IPS DF 4.7 (cell line): ENCODE data around the gene ITGB8.
"Not testable (repeated sequence)": the region's sequence is repeated elsewhere in the genome, so short reads cannot be mapped to it uniquely, and the experiment has no call there.

Experiments used
- DNase-seq: peaks from one replicate; pipeline ENCODE4 v3.0.0-alpha.2; 2013; ENCODE audit warnings: low spot score; ENCODE audit errors: extremely low read depth

Gene ITGB8

DNA sequence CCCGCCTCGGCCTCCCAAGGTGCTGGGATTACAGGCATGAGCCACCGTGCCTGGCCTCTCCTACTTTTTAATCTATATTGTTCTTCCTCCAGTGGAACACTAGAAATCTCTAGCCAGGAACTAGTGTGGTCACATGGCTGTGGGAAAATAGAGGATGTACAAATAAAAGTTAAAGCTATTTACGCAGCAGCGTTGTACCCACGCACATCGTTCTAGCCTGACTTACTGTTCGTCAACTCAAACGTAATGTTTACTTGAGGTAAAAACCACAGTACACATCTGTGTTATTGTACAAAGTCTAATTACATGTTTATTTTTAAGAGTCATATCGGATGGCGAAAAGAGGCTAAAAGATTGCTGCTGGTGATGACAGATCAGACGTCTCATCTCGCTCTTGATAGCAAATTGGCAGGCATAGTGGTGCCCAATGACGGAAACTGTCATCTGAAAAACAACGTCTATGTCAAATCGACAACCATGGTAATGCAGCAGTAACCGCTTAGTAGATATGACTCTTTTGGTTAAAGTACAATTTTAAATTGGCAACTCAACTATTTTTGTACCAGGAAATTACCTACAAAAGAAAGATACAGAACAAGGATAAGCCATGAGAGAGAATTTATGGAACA lies 50.8 kb downstream of the ITGB8 start:
- no peak for DNase-seq

DNA sequence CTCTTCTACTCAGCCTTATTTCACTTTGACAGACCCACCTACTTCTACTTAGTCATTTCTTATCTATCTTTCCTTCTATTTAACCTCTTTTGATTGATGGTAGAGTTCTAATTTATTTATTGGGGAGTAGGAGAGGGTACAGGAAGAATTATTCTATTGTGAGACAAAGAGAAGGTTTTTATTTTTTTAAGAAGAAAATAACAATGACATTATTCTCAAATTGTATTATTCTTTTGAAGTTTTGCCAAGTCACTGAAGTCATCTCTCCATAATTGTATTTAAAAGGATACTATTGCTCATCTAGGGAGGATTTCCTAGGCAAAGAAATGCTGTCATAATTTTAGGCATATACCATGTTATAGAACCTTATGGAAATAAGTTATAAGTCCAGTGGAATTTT lies 52.7 kb downstream of the ITGB8 start:
- DNase-seq: no peak

DNA sequence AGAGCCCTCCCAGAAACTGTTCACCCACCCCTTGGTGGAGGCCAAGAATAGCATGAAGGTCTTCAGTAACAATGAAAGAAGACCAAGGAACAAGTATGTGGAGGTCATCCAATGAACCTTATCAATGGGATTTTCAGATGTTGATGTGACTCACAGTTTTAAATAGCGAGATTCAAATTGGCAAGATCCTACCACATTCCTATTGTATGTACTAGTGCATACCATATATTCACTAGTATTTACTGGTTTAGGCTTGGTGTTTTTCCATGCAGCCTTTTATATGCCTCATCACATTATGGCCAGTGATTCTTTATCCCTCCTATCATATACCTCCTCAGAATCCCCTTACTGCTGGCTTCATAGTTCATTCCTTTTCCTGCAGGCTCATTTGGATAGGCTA lies 54.4 kb downstream of the ITGB8 start:
- DNase-seq: no peak

DNA sequence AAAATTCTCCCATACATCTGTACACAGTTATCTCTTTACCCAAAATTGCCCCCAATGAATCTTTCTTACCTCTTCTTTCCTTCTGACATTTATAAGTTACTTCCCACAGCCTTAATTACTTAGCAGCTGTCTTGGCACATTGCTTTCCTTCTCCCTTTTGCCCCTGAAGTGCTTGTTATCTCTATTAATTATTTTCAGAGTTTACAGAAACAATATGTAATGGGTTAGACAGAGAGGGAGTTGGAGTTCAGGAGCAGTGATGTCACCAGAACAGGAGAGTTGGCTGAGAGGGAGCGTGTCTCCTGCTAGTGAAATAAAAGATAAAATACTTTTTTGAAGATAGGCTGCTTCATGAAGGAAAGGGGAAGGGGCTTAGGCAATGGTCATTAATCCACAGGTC lies 57.4 kb downstream of the ITGB8 start:
- DNase-seq: no peak

DNA sequence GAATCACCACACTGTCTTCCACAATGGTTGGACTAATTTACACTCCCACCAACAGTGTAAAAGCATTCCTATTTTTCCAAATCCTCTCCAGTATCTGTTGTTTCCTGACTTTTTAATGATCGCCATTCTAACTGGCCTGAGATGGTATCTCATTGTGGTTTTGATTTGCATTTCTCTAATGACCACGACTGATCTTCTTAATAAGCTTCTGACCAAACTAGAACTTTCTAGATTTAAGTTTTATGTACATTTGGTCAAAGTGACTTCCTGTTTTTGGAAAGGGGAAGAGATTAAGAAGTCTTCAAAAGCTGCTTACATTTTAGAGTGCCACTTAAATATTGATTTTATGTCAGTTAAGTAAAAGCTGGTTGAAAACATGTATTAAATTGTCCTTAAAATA lies 58.5 kb downstream of the ITGB8 start:
- not testable (repeated sequence) for DNase-seq

DNA sequence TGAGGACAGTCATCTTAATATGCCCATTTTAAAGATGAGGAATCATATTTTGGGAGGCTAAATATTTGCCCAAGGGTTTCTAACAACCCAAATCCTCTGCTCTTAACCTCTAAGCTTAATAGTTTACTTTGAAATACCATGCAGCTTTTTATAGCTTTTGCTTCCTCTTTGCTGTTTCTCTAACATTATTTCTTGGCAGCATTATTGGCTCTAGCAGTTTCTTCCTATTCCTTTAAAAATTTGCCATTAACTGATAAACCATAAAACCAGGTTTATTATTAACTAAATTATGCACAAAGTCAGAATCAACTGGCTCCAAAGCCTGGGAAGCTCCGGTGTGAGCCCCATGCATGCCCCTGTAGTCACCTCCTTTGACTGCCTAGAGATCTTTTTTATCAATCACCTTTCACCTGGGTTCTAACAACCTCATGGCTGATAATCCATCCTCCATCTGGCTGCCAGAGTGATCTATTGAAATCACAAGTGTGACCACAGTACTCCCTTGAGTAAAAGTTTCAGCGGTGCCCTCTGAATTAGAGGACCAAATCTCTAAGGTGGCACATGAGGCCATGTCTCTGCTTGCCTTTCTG lies 62.4 kb downstream of the ITGB8 start:
- no peak for DNase-seq

DNA sequence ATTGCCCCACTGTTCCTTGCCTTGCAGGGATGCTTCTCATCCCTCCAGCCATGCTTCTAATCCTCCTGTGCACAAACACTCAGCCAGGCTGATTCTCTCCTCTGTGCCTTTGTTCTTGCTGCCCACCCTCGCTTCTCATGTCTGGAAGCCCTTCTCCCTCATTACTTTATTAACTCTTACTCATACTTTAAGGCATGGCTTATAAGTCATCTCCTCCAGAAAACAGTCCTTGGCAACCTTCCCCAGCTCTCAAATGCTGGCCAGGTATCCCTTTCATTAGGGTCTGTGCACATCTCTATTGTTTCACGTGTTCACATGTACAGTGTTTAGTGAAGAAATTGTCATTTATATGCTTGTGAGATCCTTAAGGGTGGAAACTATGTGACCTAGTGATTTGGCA lies 62.9 kb downstream of the ITGB8 start:
- no peak for DNase-seq

DNA sequence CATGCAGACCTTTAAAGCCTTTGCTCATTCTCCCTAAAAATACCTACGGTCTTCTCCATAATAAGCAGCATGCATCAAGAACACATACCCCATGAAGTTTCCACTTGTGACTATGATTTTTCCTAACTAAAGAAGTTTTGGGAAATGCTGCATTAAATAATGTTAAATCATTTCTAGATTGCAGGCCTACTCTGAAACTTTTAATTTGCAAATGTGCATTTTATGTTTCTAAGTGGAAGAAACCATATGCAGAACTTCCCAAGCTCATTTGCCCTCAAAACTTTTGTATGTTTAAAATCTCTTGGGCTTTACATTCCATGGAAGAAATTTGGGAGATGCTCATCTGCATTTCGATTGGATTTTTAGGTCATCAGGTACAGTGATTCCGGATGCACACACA lies 63.6 kb downstream of the ITGB8 start:
- DNase-seq: no peak

DNA sequence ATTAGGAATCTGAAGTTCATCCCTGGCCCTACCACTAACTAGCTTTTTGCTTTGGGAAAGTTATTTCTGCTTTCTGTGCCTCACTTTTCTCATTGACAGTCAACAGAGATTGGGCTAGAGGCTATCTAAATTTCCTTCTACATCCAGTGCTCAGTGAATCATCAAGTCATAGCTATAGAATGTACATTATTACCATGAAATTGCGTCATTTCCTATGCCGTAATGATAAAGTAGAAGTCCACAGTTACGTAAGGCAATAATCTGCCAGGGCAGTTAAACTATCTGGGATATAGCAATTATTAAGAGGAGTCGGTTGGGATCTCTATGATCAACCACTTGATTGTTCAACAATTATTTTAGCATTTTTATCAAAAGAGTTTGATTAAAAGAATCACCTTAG lies 64.4 kb downstream of the ITGB8 start:
- no peak for DNase-seq

DNA sequence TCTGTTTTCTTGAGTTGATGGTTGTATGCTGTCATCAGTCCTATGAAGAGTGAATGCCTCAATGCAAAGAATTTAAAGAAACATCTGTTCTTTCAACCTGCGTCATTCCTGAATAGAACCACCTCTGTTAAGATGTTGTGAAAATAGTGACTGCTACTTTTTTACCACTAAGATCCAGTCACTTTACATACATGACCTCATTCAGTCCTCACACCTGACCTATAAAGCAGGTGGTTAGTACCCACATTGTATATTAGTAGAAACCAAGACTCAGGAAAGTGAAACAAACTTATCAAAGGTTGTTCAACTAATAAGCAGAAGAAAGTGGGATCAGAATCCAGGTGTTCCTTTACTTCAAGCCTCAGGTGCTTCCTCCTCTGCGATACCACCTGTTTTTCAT lies 64.8 kb downstream of the ITGB8 start:
- no peak for DNase-seq

DNA sequence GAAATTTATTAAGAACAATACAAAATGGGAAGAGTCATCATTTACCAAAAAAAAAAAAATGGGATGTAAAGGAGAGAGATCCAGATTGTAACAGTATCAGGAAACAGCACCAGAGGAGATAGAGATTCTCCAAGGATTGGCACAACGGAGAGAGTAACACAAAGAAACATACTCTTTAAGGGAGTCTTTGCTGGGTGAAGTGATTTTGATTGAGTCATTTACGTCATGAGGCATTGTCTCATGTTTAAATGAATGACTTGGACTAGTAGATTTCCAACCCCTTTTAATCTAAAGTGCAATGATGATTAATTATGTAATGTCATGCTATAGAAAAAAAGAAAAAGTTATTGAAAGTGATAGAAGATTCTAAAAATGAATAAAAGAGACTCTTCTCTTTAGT lies 68.8 kb downstream of the ITGB8 start:
- no peak for DNase-seq

DNA sequence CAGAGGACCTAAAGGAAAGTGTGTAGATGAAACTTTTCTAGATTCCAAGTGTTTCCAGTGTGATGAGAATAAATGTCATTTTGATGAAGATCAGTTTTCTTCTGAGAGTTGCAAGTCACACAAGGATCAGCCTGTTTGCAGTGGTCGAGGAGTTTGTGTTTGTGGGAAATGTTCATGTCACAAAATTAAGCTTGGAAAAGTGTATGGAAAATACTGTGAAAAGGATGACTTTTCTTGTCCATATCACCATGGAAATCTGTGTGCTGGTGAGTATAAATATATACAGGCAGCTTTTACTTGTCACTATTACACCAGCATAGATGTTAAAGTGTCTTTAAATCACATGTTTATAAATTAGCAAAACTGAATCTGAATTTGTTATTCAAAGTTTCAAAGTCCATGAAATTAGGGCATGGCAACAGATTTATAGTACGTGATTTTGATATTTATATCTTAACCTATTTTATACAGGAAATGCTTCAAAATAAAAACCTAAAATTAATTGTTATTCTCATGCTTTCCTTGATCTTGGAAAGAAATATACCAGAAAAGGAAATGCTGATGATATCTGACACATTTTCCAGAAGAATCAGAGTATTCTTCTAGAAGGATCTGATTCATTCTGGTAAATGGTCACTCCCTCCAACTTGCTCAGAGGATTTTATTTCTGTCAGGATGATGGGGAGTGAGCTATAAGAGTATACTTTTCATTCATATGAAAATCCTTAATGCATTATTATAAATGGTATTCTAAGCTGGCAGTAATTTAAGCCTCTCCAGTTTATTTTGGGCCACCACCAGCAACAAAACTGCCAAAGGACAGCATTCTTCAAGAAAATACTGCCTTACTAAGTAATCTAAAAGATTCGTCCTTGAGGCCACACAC lies 71.4 kb downstream of the ITGB8 start:
- no peak for DNase-seq

DNA sequence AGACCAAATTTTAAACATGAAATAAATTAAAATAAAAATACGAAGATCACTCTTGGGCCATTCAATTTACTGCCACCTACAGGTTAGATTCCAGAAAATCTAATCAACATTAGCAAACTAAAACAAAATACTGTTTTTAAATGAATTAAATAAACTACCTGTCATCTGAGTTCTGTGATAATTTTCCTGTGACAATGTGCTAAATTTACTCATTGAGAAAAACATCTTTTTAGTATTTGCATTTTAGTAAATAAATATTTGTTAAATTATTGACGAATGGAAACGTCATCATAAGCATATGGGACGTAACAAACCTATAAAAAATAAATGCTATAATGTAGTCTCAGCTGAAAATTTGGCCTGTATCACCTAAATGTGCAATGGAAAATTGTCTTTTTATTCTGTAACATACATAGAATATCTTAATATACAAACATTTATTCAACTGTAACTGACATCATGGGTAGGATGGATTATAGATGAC lies 72.1 kb downstream of the ITGB8 start:
- DNase-seq: no peak

DNA sequence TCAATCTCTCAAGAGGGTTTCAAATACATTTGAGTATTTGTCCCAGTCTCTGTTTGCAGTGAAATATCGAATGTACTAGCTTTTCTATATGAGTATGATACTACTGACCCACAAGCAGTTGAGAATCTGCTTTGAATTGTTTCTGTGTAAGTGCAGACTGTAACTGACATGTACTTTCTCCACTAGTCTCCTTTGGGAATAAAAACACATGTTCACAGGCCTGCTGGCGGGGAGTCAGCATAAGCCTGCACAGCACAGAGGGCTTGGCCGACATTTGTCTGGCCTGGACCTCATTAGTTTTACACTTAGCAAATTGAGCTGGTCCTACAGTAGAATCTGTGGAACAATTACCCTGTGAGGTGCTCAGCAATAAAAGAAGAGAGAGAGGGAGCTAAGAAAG lies 72.6 kb downstream of the ITGB8 start:
- DNase-seq: no peak

DNA sequence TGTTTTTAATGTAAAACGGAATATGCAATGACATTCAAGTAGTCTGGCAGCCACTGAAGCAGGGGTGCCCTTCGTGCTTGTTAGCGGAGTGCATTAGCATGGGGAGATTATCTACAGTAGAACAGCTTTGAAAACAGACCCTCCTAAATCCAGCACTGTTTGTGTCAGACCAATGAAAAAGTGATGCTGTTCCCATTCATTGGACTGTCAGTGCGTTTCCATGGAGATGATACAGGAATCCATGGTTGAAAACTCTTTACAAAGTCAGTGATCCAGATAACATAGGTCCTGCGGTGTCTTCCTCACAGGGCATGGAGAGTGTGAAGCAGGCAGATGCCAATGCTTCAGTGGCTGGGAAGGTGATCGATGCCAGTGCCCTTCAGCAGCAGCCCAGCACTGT lies 73.6 kb downstream of the ITGB8 start:
- DNase-seq: no peak

DNA sequence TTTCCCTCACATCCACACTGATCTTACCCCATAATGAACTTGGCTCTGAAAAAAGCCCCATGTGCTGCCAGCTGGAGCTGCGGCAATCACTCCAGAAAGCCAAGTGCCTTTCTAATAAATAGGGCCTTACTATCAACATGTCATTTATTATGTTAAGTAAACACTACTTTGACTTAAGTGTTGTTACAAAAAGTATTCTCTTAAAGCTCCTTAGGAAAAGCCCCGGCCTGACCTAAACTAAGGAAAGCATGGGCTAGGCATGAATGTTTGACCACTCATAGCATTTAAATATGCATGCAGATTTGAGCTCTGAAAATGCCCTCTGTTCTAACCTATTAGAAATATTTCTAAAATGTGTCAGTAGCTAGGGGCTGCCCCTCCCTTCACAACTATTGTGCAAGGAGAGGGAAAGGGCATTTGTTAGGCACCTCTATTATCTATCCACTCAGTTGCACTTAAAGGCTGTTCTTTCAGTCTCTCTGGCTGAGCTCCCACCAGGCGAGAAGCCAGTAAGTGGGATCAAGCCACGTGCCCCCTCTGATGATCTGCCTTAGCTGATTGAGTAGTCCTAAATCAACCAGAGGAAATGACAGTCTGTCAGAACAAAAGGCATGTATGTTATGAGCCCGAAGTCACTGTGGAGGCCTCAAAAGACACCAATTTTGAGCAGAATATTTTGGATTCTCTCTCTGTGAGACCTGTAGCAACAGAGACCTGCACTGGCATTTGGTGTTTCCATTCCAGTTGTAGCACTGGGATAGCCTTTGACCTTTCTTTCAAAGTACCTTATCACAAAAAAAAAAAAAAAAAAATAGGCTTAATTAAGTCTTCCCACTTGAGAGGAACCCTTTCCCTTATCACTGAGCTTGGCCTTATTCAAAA lies 77.1 kb downstream of the ITGB8 start:
- DNase-seq: no peak

DNA sequence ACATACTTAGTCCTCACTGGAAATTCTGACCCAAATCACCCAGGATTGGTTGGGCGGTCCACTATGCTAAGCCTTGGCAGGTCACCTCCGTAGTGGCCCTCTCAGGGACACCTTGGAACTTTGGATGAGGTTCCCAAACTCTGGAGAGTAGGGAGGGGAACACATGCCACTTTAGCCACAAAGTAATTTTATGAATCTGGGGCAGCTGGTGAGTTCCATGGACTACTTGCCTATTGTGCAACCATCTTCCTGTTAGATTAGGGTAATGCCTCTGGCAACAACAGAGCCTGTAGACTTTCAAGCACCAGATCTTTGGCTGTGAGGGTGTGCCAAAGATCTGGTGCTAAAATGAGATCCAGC lies 77.7 kb downstream of the ITGB8 start:
- no peak for DNase-seq

DNA sequence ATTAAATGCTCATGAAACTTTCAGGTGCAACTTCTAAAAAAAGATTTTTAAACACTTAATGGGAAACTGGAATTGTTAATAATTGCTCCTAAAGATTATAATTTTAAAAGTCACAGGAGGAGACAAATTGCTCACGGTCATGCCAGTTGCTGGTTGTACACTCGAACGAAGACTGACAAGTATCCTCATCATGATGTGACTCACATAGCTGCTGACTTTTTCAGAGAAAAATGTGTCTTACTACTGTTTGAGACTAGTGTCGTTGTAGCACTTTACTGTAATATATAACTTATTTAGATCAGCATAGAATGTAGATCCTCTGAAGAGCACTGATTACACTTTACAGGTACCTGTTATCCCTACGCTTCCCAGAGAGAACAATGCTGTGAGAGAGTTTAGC lies 79.3 kb downstream of the ITGB8 start:
- no peak for DNase-seq

DNA sequence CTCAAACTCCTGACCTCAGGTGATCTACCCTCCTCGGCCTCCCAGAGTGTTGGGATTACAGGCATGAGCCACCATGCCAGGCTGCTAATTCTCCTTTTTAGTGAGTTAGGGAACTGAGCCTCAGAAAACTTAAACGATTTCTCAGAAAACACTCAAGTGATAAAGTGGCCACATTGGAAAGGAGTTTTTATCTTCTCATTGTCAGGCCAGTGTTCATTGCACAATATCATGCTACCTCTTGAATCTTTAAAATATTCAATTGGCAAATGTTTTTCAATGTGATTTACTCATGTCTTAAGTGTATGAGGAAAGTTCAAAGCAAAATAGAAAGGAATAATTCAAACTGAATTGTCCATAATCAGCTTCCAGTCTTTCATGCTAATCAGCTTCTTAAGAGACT lies 80.7 kb downstream of the ITGB8 start:
- DNase-seq: no peak

DNA sequence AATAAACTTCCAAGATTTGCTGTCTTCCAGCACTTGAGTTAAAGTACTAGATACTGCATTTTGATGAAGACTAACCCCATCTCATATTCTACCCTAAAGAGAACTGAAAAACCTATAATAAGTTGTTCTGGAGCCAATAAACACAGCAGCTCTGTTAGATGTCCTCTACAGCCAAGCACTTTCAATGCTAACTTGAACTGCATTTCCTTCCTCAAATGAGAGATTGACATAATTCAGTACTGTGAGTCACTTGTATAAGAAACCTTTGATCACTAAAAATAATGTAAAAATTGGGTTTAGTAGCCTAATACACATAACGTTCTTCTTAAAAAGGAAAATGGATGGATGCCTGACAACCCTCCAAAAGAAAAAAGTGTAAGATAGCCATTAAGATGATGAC lies 81.3 kb downstream of the ITGB8 start:
- no peak for DNase-seq

DNA sequence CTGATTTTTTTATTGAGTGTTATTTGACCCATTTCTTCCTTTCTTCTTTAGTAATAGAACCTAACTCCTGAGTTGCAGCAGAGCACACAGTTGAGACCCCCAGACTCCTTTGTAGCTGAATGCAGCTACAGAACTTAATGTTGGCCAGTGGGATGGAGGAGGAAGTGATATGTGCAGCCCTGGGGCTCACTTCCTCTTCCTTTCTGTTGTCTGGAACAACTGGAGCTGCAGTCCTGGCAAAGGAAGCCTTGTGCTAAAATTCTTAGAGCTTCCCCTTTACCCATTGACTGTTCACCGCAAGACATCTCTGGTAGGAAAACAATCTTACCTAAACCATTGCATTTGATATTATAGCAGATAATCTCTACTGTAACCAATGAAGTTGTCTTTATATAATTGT lies 86.6 kb downstream of the ITGB8 start:
- no peak for DNase-seq
